HCT116 (cell line): ENCODE results near the gene UBE2D2. TPM values are rescaled to one million over a fixed set of nuclear protein-coding genes. Genes with fewer than 3 reads are reported as not detected.

Source experiments
- ATAC-seq: fragments of 200-7000 bp; cut with Tn5 transposase; 2 replicates; pipeline ENCODE4 v1.9.1; 2020; ENCODE audit warnings: mild to moderate bottlenecking, moderate library complexity
- BruUV-seq: library from RNA; stranded (reverse); fragments of 400-500 nt; replicated peaks from 2 replicates; lab custom pipeline; 2021; lab: Mats Ljungman, UMichigan
- CTCF ChIA-PET: fragments of 300-600 bp; sonication (Branson Sonifier 250); formaldehyde crosslinking; loops from one replicate; lab custom pipeline; 2021; ENCODE audit warnings: antibody characterized with exemption; lab: Charles Lee
- POLR2A ChIA-PET: fragments of 300-600, 350-600 bp; sonication (Branson Sonifier 250); formaldehyde crosslinking; loops from one replicate; lab custom pipeline; 2021; ENCODE audit warnings: antibody characterized with exemption; lab: Charles Lee
- RAD21 ChIA-PET, 2 experiments: fragments of 300-600 bp; sonication (Branson Sonifier 250); formaldehyde crosslinking; loops; one replicate each; lab custom pipeline; 2023; ENCODE audit warnings: low total read pairs in 2 of 2; ENCODE audit not compliant: uncharacterized antibody in 2 of 2, unreplicated experiment in 2 of 2, low non-redundant PET in 1 of 2; lab: Charles Lee
- DNase-seq: peaks from one replicate; pipeline ENCODE4 v3.0.0-alpha.2; 2010; ENCODE audit warnings: low read depth, low spot score
- H2AFZ ChIP-seq: fragments of 200-600 bp; shearing (Covaris generic), sonication (generic); 2 replicates; pipeline ENCODE4 v1.6.1; 2017; ENCODE audit warnings: low read depth, mixed run types, mixed read lengths, antibody characterized with exemption, low read length; ENCODE audit not compliant: poor library complexity, severe bottlenecking
- H3K27ac ChIP-seq: 2 replicates; pipeline ENCODE4 v1.5.1; 2012; ENCODE audit warnings: low read depth, low read length
- H3K27me3 ChIP-seq: fragments of 200-600 bp; sonication (generic); 2 replicates; pipeline ENCODE4 v1.6.1; 2016; ENCODE audit warnings: mixed run types, low read length, mixed read lengths; ENCODE audit not compliant: insufficient read depth
- H3K36me3 ChIP-seq, 2 experiments: fragments of 200-500 bp in 1 of 2; fragments of 200-600 bp in 1 of 2; sonication (Bioruptor generic) in 1 of 2; sonication (generic) in 1 of 2; 2 replicates each; pipeline versions ENCODE4 v1.5.1 to v1.6.1; 2014 to 2016; ENCODE audit warnings: low read length in 2 of 2, inconsistent platforms in 1 of 2, mixed read lengths in 1 of 2, mixed run types in 1 of 2; ENCODE audit not compliant: insufficient read depth in 2 of 2, control insufficient read depth in 1 of 2
- H3K4me1 ChIP-seq, 2 experiments: fragments of 200-600 bp in 1 of 2; sonication (generic) in 1 of 2; 2 replicates each; pipeline versions ENCODE4 v1.5.1 to v1.6.1; 2012 to 2017; ENCODE audit warnings: low read length in 2 of 2, inconsistent platforms in 1 of 2, mild to moderate bottlenecking in 1 of 2, mixed read lengths in 1 of 2, mixed run types in 1 of 2, moderate library complexity in 1 of 2; ENCODE audit not compliant: insufficient read depth in 2 of 2, control insufficient read depth in 1 of 2
- H3K4me2 ChIP-seq: fragments of 200-600 bp; sonication (generic); 2 replicates; pipeline ENCODE4 v1.6.1; 2017; ENCODE audit warnings: mixed run types, low read length, mixed read lengths
- H3K4me3 ChIP-seq, 2 experiments: fragments of 200-600 bp in 1 of 2; sonication (generic) in 1 of 2; replicated peaks in 1 of 2; 2 replicates each; pipeline ENCODE4 v1.5.1; 2011 to 2016; ENCODE audit warnings: low read length in 2 of 2, control low read depth in 1 of 2, low read depth in 1 of 2, mild to moderate bottlenecking in 1 of 2, mixed read lengths in 1 of 2, mixed run types in 1 of 2
- H3K79me2 ChIP-seq: fragments of 200-600 bp; sonication (generic); 2 replicates; pipeline ENCODE4 v1.6.1; 2017; ENCODE audit warnings: mild to moderate bottlenecking, mixed run types, low read length, moderate library complexity, mixed read lengths; ENCODE audit not compliant: insufficient read depth
- H3K9ac ChIP-seq: fragments of 200-600 bp; sonication (generic); 2 replicates; pipeline ENCODE4 v1.6.1; 2016; ENCODE audit warnings: low read length, mixed read lengths
- H3K9me2 ChIP-seq: fragments of 200-600 bp; sonication (generic), shearing (Covaris generic); 2 replicates; pipeline ENCODE4 v1.6.1; 2017; ENCODE audit warnings: mixed run types, mild to moderate bottlenecking, moderate library complexity; ENCODE audit not compliant: insufficient read depth
- H3K9me3 ChIP-seq, 2 experiments: fragments of 200-500 bp in 1 of 2; fragments of 200-600 bp in 1 of 2; sonication (Bioruptor generic) in 1 of 2; sonication (generic) in 1 of 2; 2 replicates each; pipeline ENCODE4 v1.6.1; 2014 to 2017; ENCODE audit warnings: low read length in 2 of 2, mixed read lengths in 2 of 2, inconsistent platforms in 1 of 2, low read depth in 1 of 2, mild to moderate bottlenecking in 1 of 2, mixed run types in 1 of 2, moderate library complexity in 1 of 2; ENCODE audit not compliant: control insufficient read depth in 1 of 2, insufficient read depth in 1 of 2
- H4K20me1 ChIP-seq: fragments of 200-600 bp; sonication (generic), shearing (Covaris generic); 2 replicates; pipeline ENCODE4 v1.6.1; 2017; ENCODE audit warnings: mixed run types, mild to moderate bottlenecking, moderate library complexity; ENCODE audit not compliant: insufficient read depth
- EZH2phosphoT487 ChIP-seq: fragments of 200-600 bp; IDR thresholded peaks from 2 replicates; pipeline ENCODE4 v1.6.1; 2018; ENCODE audit warnings: antibody characterized with exemption, borderline replicate concordance
- REST ChIP-seq: IDR thresholded peaks from 2 replicates; pipeline ENCODE4 v1.6.1; 2012; ENCODE audit warnings: low read depth
- SIN3A ChIP-seq: IDR thresholded peaks from 2 replicates; pipeline ENCODE4 v1.6.1; 2012; ENCODE audit warnings: low read depth
- ZFX ChIP-seq: fragments of 450-650 bp; IDR thresholded peaks from 2 replicates; pipeline ENCODE4 v1.6.1; 2017
- ZNF274 ChIP-seq: fragments of 200-500 bp; sonication (Bioruptor generic); IDR thresholded peaks from 2 replicates; pipeline ENCODE4 v1.6.1; 2014; ENCODE audit warnings: mild to moderate bottlenecking, low read depth, low read length, inconsistent platforms
- intact Hi-C: fragments of 100-400 bp; cut with micrococcal nuclease; formaldehyde crosslinking; loops from 2 replicates; pipeline ENCODE4 v1.10.0; 2022
- total RNA-seq: library from RNA; stranded (reverse); gene quantifications from one replicate; pipeline ENCODE4 v1.2.1, GENCODE V29; 2021; ENCODE audit not compliant: unreplicated experiment

The UBE2D2 gene
- total RNA-seq, 1 experiment from 2014 or later, result 140 TPM

- intact Hi-C loops, result no loop called here
- no peaks in the 10 kb centered on the region for H4K20me1 ChIP-seq
- H3K36me3 ChIP-seq, result no peaks in the 10 kb centered on the region
- H3K79me2 ChIP-seq, result peaks cover 92% of the 10 kb centered on the region
- DNase-seq, result no peak
- peak overlapping the region; percentile 55 for H3K9ac ChIP-seq
- peak overlapping the region; percentile 97 for H3K27ac ChIP-seq
- H3K27me3 ChIP-seq, result no peaks in the 10 kb centered on the region
- no TSS peak for BruUV-seq
- H3K4me1 ChIP-seq, result peaks cover 83 to 98% of the 10 kb centered on the region in 2 experiments
- POLR2A ChIA-PET, result interaction anchor here (1.4 to 4.8 kb wide), 3 partner anchors 9 to 21 kb away, joined by 4 to 36 read pairs (median 4); partner anchors contain the start of gene CXXC5
- peak overlapping the region in 1 of 2 experiments; percentile 56; a peak in 2 of 4 replicates for H3K4me3 ChIP-seq
- peak overlapping the region; percentile 76 for H3K4me2 ChIP-seq
- TF ChIP-seq SIN3A, result no peak
- TF ChIP-seq ZFX, result no peak
- TF ChIP-seq EZH2phosphoT487, result no peak
- TF ChIP-seq ZNF274, result no peak
- no peak for TF ChIP-seq REST
- TF ChIP-seq, all 23 proteins: peak for 0
- Histone ChIP-seq H3K9me2 (no peaks in the 10 kb centered on the region), H3K9me3 (no peaks in the 10 kb centered on the region), H2AFZ (no peak overlapping the region)
- ChIA-PET RAD21 (interaction anchor here (1.0 to 1.5 kb wide), 3 partner anchors 9 to 108 kb away, joined by 3 read pairs; partner anchors contain the start of gene CXXC5 (in 1 of the 2)), CTCF (interaction anchor here (1.0 to 1.9 kb wide), 2 partner anchors 12 to 23 kb away, joined by 3 to 10 read pairs; no protein-coding TSS in a partner anchor)
- ATAC-seq, result no peak
Observed at GRCh38 chr5:139657363-139658321, 96.5 kb downstream of the UBE2D2 start.
